BJ (cell line): ENCODE measurements around the gene ASL. TPM values are rescaled to one million over a fixed set of nuclear protein-coding genes. Genes with fewer than 3 reads are reported as not detected.
"Not testable (repeated sequence)": the region's sequence is repeated elsewhere in the genome, so short reads cannot be mapped to it uniquely, and the experiment has no call there.

Experiments used
- CTCF ChIA-PET: fragments of 350-600 bp; formaldehyde crosslinking; extraction: SDS; loops from one replicate; lab custom pipeline; 2021; ENCODE audit warnings: antibody characterized with exemption, inconsistent platforms; lab: Yijun Ruan, JAX
- POLR2A ChIA-PET: fragments of 300-600 bp; sonication (Branson Sonifier 250); formaldehyde crosslinking; extraction: SDS; loops from one replicate; lab custom pipeline; 2021; ENCODE audit warnings: antibody characterized with exemption; lab: Charles Lee
- DNase-seq: peaks from one replicate; pipeline ENCODE4 v3.0.0-alpha.2; 2011; ENCODE audit warnings: low read depth
- H3K27me3 ChIP-seq: 2 replicates; pipeline ENCODE4 v1.6.0; 2011; ENCODE audit warnings: low read length; ENCODE audit not compliant: control insufficient read depth, insufficient read depth
- H3K36me3 ChIP-seq: 2 replicates; pipeline ENCODE4 v1.5.1; 2011; ENCODE audit warnings: low read length; ENCODE audit not compliant: control insufficient read depth, insufficient read depth
- H3K4me3 ChIP-seq: 2 replicates; pipeline ENCODE4 v1.5.1; 2011; ENCODE audit warnings: low read depth, mild to moderate bottlenecking, control low read depth, low read length
- CTCF ChIP-seq: IDR thresholded peaks from 2 replicates; pipeline ENCODE4 v1.5.1; 2011; ENCODE audit warnings: low read depth, mild to moderate bottlenecking, control low read depth, inconsistent platforms, low read length, moderate library complexity; ENCODE audit not compliant: insufficient read depth
- polyA plus RNA-seq: library from polyadenylated mRNA; depleted of rRNA; stranded (reverse); fragments of >200 nt; gene quantifications from 2 replicates; pipeline ENCODE4 v1.2.3, GENCODE V29; 2011

ASL gene
- polyA plus RNA-seq, 1 experiment = 57.2 TPM

GRCh38 chr7:66092654-66093053 lies 17.0 kb downstream of the ASL start:
- 0 out of 2 replicates have a peak, but pooled peaks cover 3% of the 10 kb centered on the region for H3K36me3 ChIP-seq
- no peak for TF ChIP-seq CTCF
- ChIA-PET POLR2A (no interaction called here), CTCF (interaction anchor here (0.5 kb wide), 1 partner anchor 28 kb away, joined by 4 read pairs; no protein-coding TSS in a partner anchor)
- no peaks in the 10 kb centered on the region for H3K27me3 ChIP-seq
- no peak overlapping the region for H3K4me3 ChIP-seq
- DNase-seq = no peak

- ChIA-PET CTCF (interaction anchor here (0.9 kb wide), 1 partner anchor 45 kb away, joined by 4 read pairs; no protein-coding TSS in a partner anchor), POLR2A (no interaction called here)
- Histone ChIP-seq H3K36me3 (0 out of 2 replicates have a peak, but pooled peaks cover 3% of the 10 kb centered on the region), H3K4me3 (no peak overlapping the region), H3K27me3 (no peaks in the 10 kb centered on the region)
- DNase-seq = no peak
- no peak for TF ChIP-seq CTCF
Measured at GRCh38 chr7:66095010-66095409, 19.4 kb downstream of the ASL start.

GRCh38 chr7:66099232-66099550 lies 23.6 kb downstream of the ASL start:
- Histone ChIP-seq H3K36me3 (no peaks in the 10 kb centered on the region), H3K27me3 (no peaks in the 10 kb centered on the region), H3K4me3 (peak overlapping the region; percentile 32)
- TF ChIP-seq CTCF = no peak
- DNase-seq = no peak
- CTCF ChIA-PET = no interaction called here
- POLR2A ChIA-PET = no interaction called here

- no peak for TF ChIP-seq CTCF
- Histone ChIP-seq H3K27me3 (no peaks in the 10 kb centered on the region), H3K4me3 (peak overlapping the region; percentile 32), H3K36me3 (no peaks in the 10 kb centered on the region)
- CTCF ChIA-PET = no interaction called here
- POLR2A ChIA-PET = interaction anchor here (0.6 kb wide), 1 partner anchor 249 kb away, joined by 6 read pairs; no protein-coding TSS in a partner anchor
- DNase-seq = peak; percentile 61
Measured at GRCh38 chr7:66099551-66100407, 24.2 kb downstream of the ASL start.

GRCh38 chr7:66100408-66101050 lies 24.9 kb downstream of the ASL start:
- TF ChIP-seq CTCF = no peak
- POLR2A ChIA-PET = interaction anchor here (0.6 kb wide), 1 partner anchor 249 kb away, joined by 6 read pairs; no protein-coding TSS in a partner anchor
- no peaks in the 10 kb centered on the region for H3K36me3 ChIP-seq
- peak overlapping the region; percentile 32 for H3K4me3 ChIP-seq
- CTCF ChIA-PET = no interaction called here
- no peaks in the 10 kb centered on the region for H3K27me3 ChIP-seq
- DNase-seq = no peak

GRCh38 chr7:66102168-66102567 lies 26.5 kb downstream of the ASL start:
- POLR2A ChIA-PET, DNase-seq, H3K4me3 ChIP-seq, H3K27me3 ChIP-seq, H3K36me3 ChIP-seq: not testable (repeated sequence)
- CTCF ChIA-PET = interaction anchor here (1.2 kb wide), 1 partner anchor 14 kb away, joined by 3 read pairs; no protein-coding TSS in a partner anchor

- H3K27me3 ChIP-seq, H3K4me3 ChIP-seq, H3K36me3 ChIP-seq, CTCF ChIA-PET, DNase-seq: not testable (repeated sequence)
- POLR2A ChIA-PET = interaction anchor here (0.6 kb wide), 1 partner anchor 37 kb away, joined by 5 read pairs; no protein-coding TSS in a partner anchor
Measured at GRCh38 chr7:66103994-66104393, 28.4 kb downstream of the ASL start.
